Kidney (tissue), 14 donors: ENCODE data around the gene TTYH2. TPM values are rescaled to one million over a fixed set of nuclear protein-coding genes. Genes with fewer than 3 reads are reported as not detected.

ENCODE experiments used
- DNase-seq, 5 donors: peaks; one replicate each; pipeline ENCODE4 v3.0.0-alpha.2; 2013 to 2020
- FAIRE-seq: peaks from 2 replicates; lab custom pipeline; 2012; peaks lifted over from hg19 to GRCh38; lab: Jason Lieb, UNC
- H3K27ac ChIP-seq, 2 donors: one replicate each; pipeline ENCODE4 v1.7.0; 2013; ENCODE audit warnings: low read depth in 2 of 2, low read length in 2 of 2, inconsistent platforms in 1 of 2
- H3K27me3 ChIP-seq: one replicate; pipeline ENCODE4 v1.7.1; 2013; ENCODE audit warnings: low read length, inconsistent platforms; ENCODE audit not compliant: control insufficient read depth, insufficient read depth
- H3K36me3 ChIP-seq, 3 donors: one replicate each; pipeline versions ENCODE4 v1.7.0 to v1.7.1; 2013; ENCODE audit warnings: low read length in 3 of 3, control low read depth in 1 of 3, inconsistent platforms in 1 of 3; ENCODE audit not compliant: insufficient read depth in 3 of 3, control insufficient read depth in 2 of 3
- H3K4me1 ChIP-seq, 3 donors: one replicate each; pipeline versions ENCODE4 v1.7.0 to v1.7.1; 2013; ENCODE audit warnings: low read length in 3 of 3, inconsistent platforms in 1 of 3, low read depth in 1 of 3; ENCODE audit not compliant: control insufficient read depth in 2 of 3, insufficient read depth in 2 of 3
- H3K4me3 ChIP-seq, 3 donors: one replicate each; pipeline versions ENCODE4 v1.7.0 to v1.8.1; 2013; ENCODE audit warnings: low read length in 3 of 3, control low read depth in 1 of 3, inconsistent platforms in 1 of 3
- H3K9ac ChIP-seq, 3 donors: one replicate each; pipeline versions ENCODE4 v1.7.0 to v1.7.1; 2013; ENCODE audit warnings: low read length in 3 of 3, control low read depth in 1 of 3, inconsistent platforms in 1 of 3
- H3K9me3 ChIP-seq, 3 donors: one replicate each; pipeline versions ENCODE4 v1.7.0 to v1.7.1; 2013; ENCODE audit warnings: low read length in 3 of 3, control low read depth in 1 of 3, inconsistent platforms in 1 of 3; ENCODE audit not compliant: control insufficient read depth in 2 of 3, insufficient read depth in 1 of 3
- CTCF ChIP-seq: IDR thresholded peaks from 3 replicates; pipeline ENCODE4 v1.5.1; 2012; ENCODE audit warnings: mild to moderate bottlenecking, moderate library complexity, borderline replicate concordance; ENCODE audit not compliant: insufficient read depth; ENCODE audit errors: extremely low read depth
- intact Hi-C: fragments of 100-400 bp; cut with DNase I; formaldehyde crosslinking; loops from one replicate; pipeline ENCODE4 v1.11.1; 2022
- polyA plus RNA-seq: library from polyadenylated mRNA; stranded (reverse); fragments of 350-450 nt; fragmentation: Illumina TruSeq; extraction: RNeasy Lipid Tissue Mini Kit (QIAGEN cat#74804); gene quantifications from one replicate; pipeline ENCODE4 v1.2.3, GENCODE V29; 2014; ENCODE audit warnings: low read depth, low replicate concordance; ENCODE audit not compliant: insufficient read depth
- total RNA-seq: library from RNA; stranded (reverse); fragmentation: NEBNext Ultra II Directional; extraction: Animal tissue kit (Norgen Biotek cat#: 25700); gene quantifications from one replicate; pipeline ENCODE4 v1.2.1, GENCODE V29; 2021
- donor health status: control.
- donor health status: control.
- donor health status: control.
- donor health status: control.
- donor health status: control.
- donor health status: DM: yes; HTN: yes; CAD: no.
- donor health status: Normal renal cell carcinoma (clear cell type).

Gene TTYH2
- total and polyA plus RNA-seq, 2 donors from 2014 or later: 2.4 to 7.1 TPM

- FAIRE-seq (no peak), DNase-seq (peak in 2 of 5 donors; percentile 38 to 77)
- H3K4me1 ChIP-seq: no peaks in the 10 kb centered on the region
- no peak for TF ChIP-seq CTCF
- no peak overlapping the region for H3K4me3 ChIP-seq
- intact Hi-C loops: loop anchor here (10.0 kb wide), 1 partner anchor 57 kb away; the partner anchor contains the start of genes BTBD17 and GPR142
- peaks cover 0 to 8% (median 0%) of the 10 kb centered on the region in 3 donors for H3K9me3 ChIP-seq
- no peaks in the 10 kb centered on the region for H3K27me3 ChIP-seq
- H3K9ac ChIP-seq: no peak overlapping the region
- no peaks in the 10 kb centered on the region for H3K36me3 ChIP-seq
- no peak overlapping the region for H3K27ac ChIP-seq
These were observed 94.8 kb downstream of the TTYH2 start for GRCh38 chr17:74307984-74308773.

GRCh38 chr17:74309902-74310301 lies 96.5 kb downstream of the TTYH2 start:
- no peaks in the 10 kb centered on the region for H3K4me1 ChIP-seq
- intact Hi-C loops: loop anchor here (10.0 kb wide), 1 partner anchor 55 kb away; the partner anchor contains the start of genes BTBD17 and GPR142
- FAIRE-seq (no peak), DNase-seq (no peak)
- H3K27ac ChIP-seq: no peak overlapping the region
- no peaks in the 10 kb centered on the region for H3K36me3 ChIP-seq
- no peaks in the 10 kb centered on the region for H3K27me3 ChIP-seq
- H3K9me3 ChIP-seq: peaks cover 0 to 6% (median 0%) of the 10 kb centered on the region in 3 donors
- TF ChIP-seq CTCF: no peak
- H3K9ac ChIP-seq: no peak overlapping the region
- H3K4me3 ChIP-seq: no peak overlapping the region

Other genes starting within 250 kb of the TTYH2 start
- 664 TPM for gene RPL38, start 9.9 kb upstream of the TTYH2 start, total RNA-seq
- 1,966 TPM for gene RPL38, start 9.9 kb upstream of the TTYH2 start, polyA plus RNA-seq
- 0.22 TPM for gene DNAI2, start 60.7 kb downstream of the TTYH2 start, total RNA-seq
- not detected for gene DNAI2, start 60.7 kb downstream of the TTYH2 start, polyA plus RNA-seq
- 0.85 TPM for gene KIF19, start 112.7 kb downstream of the TTYH2 start, total RNA-seq
- gene KIF19, start 112.7 kb downstream of the TTYH2 start, polyA plus RNA-seq: not detected
- gene BTBD17, start 148.3 kb downstream of the TTYH2 start, total RNA-seq: not detected
- gene BTBD17, start 148.3 kb downstream of the TTYH2 start, polyA plus RNA-seq: not detected
- gene GPR142, start 153.9 kb downstream of the TTYH2 start, total RNA-seq: not detected
- gene GPR142, start 153.9 kb downstream of the TTYH2 start, polyA plus RNA-seq: not detected
- gene GPRC5C, start 218.5 kb downstream of the TTYH2 start, total RNA-seq: 358 TPM
- gene GPRC5C, start 218.5 kb downstream of the TTYH2 start, polyA plus RNA-seq: 242 TPM